OCI-LY1 (cell line): ENCODE data around the gene CACNA2D3.

Source experiments
- H2AFZ ChIP-seq: fragments of 200-600 bp; sonication (generic), shearing (Covaris generic); 2 replicates; pipeline ENCODE4 v1.6.0; 2014; ENCODE audit warnings: antibody characterized with exemption, mild to moderate bottlenecking, low read length
- H3F3A ChIP-seq: fragments of 200-600 bp; sonication (generic), shearing (Covaris generic); 2 replicates; pipeline ENCODE4 v1.6.0; 2014; ENCODE audit warnings: mild to moderate bottlenecking, antibody characterized with exemption, low read length, moderate library complexity; ENCODE audit not compliant: insufficient read depth
- H3K27ac ChIP-seq: fragments of 200-600 bp; sonication (generic); 2 replicates; pipeline ENCODE4 v1.5.1; 2014; ENCODE audit warnings: low read length, mixed run types, mild to moderate bottlenecking, low read depth; ENCODE audit not compliant: poor library complexity, severe bottlenecking
- H3K27me3 ChIP-seq: fragments of 200-600 bp; sonication (generic); 2 replicates; pipeline ENCODE4 v1.6.0; 2014; ENCODE audit warnings: antibody characterized with exemption, mild to moderate bottlenecking, low read length, moderate library complexity; ENCODE audit not compliant: insufficient read depth
- H3K36me3 ChIP-seq: fragments of 200-600 bp; sonication (generic); 2 replicates; pipeline ENCODE4 v1.6.1; 2014; ENCODE audit warnings: mild to moderate bottlenecking, antibody characterized with exemption, low read length, moderate library complexity, mixed read lengths; ENCODE audit not compliant: insufficient read depth
- H3K4me1 ChIP-seq: fragments of 200-600 bp; sonication (generic); 2 replicates; pipeline ENCODE4 v1.5.1; 2014; ENCODE audit warnings: mild to moderate bottlenecking, low read length, moderate library complexity; ENCODE audit not compliant: insufficient read depth, severe bottlenecking
- H3K4me2 ChIP-seq: fragments of 200-600 bp; sonication (generic), shearing (Covaris generic); 2 replicates; pipeline ENCODE4 v1.6.1; 2014; ENCODE audit warnings: low read length
- H3K4me3 ChIP-seq: fragments of 200-600 bp; sonication (generic); 2 replicates; pipeline ENCODE4 v1.5.1; 2014; ENCODE audit warnings: low read length, low read depth, mild to moderate bottlenecking, mixed read lengths; ENCODE audit not compliant: poor library complexity, severe bottlenecking
- H3K79me2 ChIP-seq: fragments of 200-600 bp; shearing (Covaris generic); 2 replicates; pipeline ENCODE4 v1.6.1; 2016; ENCODE audit warnings: mixed run types, low read length, mixed read lengths; ENCODE audit not compliant: insufficient read depth
- H3K9ac ChIP-seq: fragments of 200-600 bp; sonication (generic), shearing (Covaris generic); 2 replicates; pipeline ENCODE4 v1.6.1; 2014; ENCODE audit warnings: mild to moderate bottlenecking, low read length, mixed read lengths
- H3K9me2 ChIP-seq: fragments of 200-600 bp; sonication (generic), shearing (Covaris generic); 2 replicates; pipeline ENCODE4 v1.6.1; 2014; ENCODE audit warnings: low read depth, mild to moderate bottlenecking, low read length, mixed read lengths
- H3K9me3 ChIP-seq: fragments of 200-600 bp; shearing (Covaris generic); 2 replicates; pipeline ENCODE4 v1.6.1; 2014; ENCODE audit warnings: low read length, mixed read lengths
- H4K20me1 ChIP-seq: fragments of 200-600 bp; sonication (generic), shearing (Covaris generic); 2 replicates; pipeline ENCODE4 v1.6.0; 2016; ENCODE audit warnings: mild to moderate bottlenecking, low read length; ENCODE audit not compliant: insufficient read depth
- EZH2 ChIP-seq: fragments of 200-600 bp; sonication (generic), shearing (Covaris generic); IDR thresholded peaks from 2 replicates; pipeline ENCODE4 v1.8.0; 2017; ENCODE audit warnings: borderline replicate concordance, mixed run types, mild to moderate bottlenecking, antibody characterized with exemption, low read length, moderate library complexity, mixed read lengths
- TF ChIP-seq, protein P1 (sequence below): fragments of 200-600 bp; sonication (generic), shearing (Covaris generic); IDR thresholded peaks from 2 replicates; pipeline ENCODE4 v1.5.1; 2017; ENCODE audit warnings: mild to moderate bottlenecking, antibody characterized with exemption, low read length, moderate library complexity, mixed read lengths

The CACNA2D3 gene

DNA sequence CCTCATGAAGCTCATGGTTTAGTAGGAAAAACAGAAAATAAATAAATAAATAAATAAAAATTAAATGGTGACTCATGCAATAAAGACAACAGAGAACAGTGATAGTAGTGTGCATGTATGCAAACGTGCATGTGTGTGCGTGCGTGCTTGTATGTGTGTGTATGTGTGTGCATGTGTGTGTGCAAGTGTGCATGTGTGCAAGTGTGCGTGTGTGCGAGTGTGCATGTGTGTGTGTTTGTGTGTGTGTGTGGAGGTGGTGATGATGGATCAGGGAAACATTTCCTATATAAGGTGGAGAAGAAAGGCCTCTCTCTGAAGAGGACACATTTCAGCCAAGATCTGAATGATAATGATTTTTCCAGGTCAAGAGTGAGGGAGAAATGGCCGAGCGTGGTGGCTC is 47.2 kb downstream of the CACNA2D3 start:
- Histone ChIP-seq H3K9me3 (no peaks in the 10 kb centered on the region), H3K9ac (no peak overlapping the region), H3K9me2 (no peaks in the 10 kb centered on the region), H3K36me3 (no peaks in the 10 kb centered on the region), H2AFZ (no peak overlapping the region), H4K20me1 (no peaks in the 10 kb centered on the region), H3K79me2 (no peaks in the 10 kb centered on the region), H3F3A (no peaks in the 10 kb centered on the region), H3K4me2 (no peak overlapping the region), H3K4me1 (no peaks in the 10 kb centered on the region), H3K27ac (no peak overlapping the region), H3K27me3 (no peaks in the 10 kb centered on the region), H3K4me3 (no peak overlapping the region)
- no peak for TF ChIP-seq EZH2
- TF ChIP-seq, protein P1, sequence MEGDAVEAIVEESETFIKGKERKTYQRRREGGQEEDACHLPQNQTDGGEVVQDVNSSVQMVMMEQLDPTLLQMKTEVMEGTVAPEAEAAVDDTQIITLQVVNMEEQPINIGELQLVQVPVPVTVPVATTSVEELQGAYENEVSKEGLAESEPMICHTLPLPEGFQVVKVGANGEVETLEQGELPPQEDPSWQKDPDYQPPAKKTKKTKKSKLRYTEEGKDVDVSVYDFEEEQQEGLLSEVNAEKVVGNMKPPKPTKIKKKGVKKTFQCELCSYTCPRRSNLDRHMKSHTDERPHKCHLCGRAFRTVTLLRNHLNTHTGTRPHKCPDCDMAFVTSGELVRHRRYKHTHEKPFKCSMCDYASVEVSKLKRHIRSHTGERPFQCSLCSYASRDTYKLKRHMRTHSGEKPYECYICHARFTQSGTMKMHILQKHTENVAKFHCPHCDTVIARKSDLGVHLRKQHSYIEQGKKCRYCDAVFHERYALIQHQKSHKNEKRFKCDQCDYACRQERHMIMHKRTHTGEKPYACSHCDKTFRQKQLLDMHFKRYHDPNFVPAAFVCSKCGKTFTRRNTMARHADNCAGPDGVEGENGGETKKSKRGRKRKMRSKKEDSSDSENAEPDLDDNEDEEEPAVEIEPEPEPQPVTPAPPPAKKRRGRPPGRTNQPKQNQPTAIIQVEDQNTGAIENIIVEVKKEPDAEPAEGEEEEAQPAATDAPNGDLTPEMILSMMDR = no peak

DNA sequence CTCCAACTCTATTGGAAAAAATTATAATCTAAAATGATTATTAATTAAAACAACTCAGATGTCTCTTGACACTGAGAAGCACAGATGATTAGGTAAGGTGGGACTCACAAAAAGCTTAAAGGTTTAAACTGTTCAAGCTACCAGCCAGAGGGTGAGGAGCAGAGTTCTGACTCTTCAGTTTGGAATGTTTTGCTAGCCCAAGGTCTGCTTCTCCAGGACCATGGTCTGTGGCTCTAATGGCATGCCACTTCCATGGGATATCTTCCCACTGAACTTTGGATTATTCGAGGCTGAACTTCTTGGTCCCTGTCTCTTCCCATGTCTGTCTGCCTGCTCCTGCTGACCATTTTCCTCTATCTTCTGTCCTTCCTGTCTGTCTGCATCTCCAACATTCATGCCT is 49.2 kb downstream of the CACNA2D3 start:
- Histone ChIP-seq H3K27me3 (no peaks in the 10 kb centered on the region), H3K4me1 (no peaks in the 10 kb centered on the region), H3K4me3 (no peak overlapping the region), H2AFZ (no peak overlapping the region), H3K9me2 (no peaks in the 10 kb centered on the region), H3K9me3 (no peaks in the 10 kb centered on the region), H3K4me2 (no peak overlapping the region), H3K36me3 (no peaks in the 10 kb centered on the region), H3K9ac (no peak overlapping the region), H4K20me1 (no peaks in the 10 kb centered on the region), H3K79me2 (no peaks in the 10 kb centered on the region), H3K27ac (no peak overlapping the region), H3F3A (no peaks in the 10 kb centered on the region)
- TF ChIP-seq, protein P1 = no peak

DNA sequence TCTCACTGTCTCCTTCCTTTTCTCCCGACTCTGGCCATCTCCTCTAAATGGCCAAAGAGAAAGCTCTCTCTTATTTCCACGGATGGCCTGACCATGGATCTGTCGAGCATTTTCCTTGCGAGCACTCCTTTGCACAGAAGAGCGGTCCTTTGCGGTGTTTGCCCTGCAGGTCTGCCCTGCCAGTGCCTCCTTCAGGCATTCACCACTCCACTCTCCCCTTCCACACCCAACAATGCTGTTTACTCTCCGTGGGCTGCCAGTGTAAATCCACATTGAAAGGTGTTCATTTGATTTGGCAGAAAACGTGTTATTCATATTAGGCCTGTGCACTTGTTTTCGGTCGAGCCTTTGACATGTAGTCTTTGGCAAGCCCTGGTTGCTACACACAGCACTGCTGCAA is 49.6 kb downstream of the CACNA2D3 start:
- Histone ChIP-seq H3F3A (no peaks in the 10 kb centered on the region), H3K4me2 (no peak overlapping the region), H3K79me2 (no peaks in the 10 kb centered on the region), H2AFZ (no peak overlapping the region), H3K9me2 (no peaks in the 10 kb centered on the region), H3K36me3 (no peaks in the 10 kb centered on the region), H4K20me1 (no peaks in the 10 kb centered on the region), H3K4me1 (no peaks in the 10 kb centered on the region), H3K27me3 (no peaks in the 10 kb centered on the region), H3K9ac (no peak overlapping the region), H3K4me3 (no peak overlapping the region), H3K27ac (no peak overlapping the region), H3K9me3 (no peaks in the 10 kb centered on the region)
- TF ChIP-seq, protein P1 = no peak
- TF ChIP-seq EZH2 = no peak
